NB4 (cell line): ENCODE results near the gene RNF128.

Experiments
- MYC ChIP-seq: IDR thresholded peaks from 2 replicates; pipeline ENCODE4 v1.6.1; 2011; ENCODE audit warnings: low read depth, low read length
- POLR2A ChIP-seq: IDR thresholded peaks from 2 replicates; pipeline ENCODE4 v1.6.1; 2011; ENCODE audit warnings: mild to moderate bottlenecking; ENCODE audit not compliant: insufficient read length; ENCODE audit errors: extremely low read depth

DNA sequence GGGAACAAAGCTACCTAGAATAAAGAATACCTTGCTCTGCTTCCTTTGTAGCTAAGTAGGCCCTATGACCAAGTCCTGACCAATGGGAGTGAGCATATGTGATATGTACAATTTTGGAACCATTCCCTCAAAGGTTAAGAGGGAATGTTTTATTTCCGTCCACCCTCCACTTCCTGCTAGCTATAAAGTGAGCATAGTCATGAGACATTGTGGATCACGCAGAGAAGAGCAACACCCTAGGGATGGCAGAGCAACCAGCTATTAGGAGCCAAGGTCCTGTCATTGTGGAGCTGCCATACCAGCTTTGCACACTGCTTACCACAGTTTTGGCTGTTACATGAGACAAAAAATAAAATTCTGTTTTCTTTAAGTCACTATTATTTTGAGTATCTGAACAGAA is 45.8 kb upstream of the RNF128 start:
- no peak for TF ChIP-seq POLR2A
- no peak for TF ChIP-seq MYC
